Measurements from ENCODE around the gene WWOX.

GRCh38 chr16:79171931-79172705 is 1072.7 kb downstream of the WWOX start:
- TF ChIP-seq CTCF (conservative IDR thresholded peaks at IDR 0.05; ENCODE audit: low read depth, low read length) (no peak), EZH2 (IDR thresholded peaks at IDR 0.05; ENCODE audit: low read length, unreplicated experiment) (no peak), EZH2phosphoT487 (IDR thresholded peaks at IDR 0.05; ENCODE audit: borderline replicate concordance, low read length) (no peak)
